Measurements from ENCODE around the gene YIPF1.
"Not testable (repeated sequence)": the region's sequence is repeated elsewhere in the genome, so short reads cannot be mapped to it uniquely, and the experiment has no call there.

YIPF1 gene

GRCh38 chr1:53825306-53825705, 64.3 kb downstream of the YIPF1 start:
- no peak overlapping the region for H3K9ac ChIP-seq (ENCODE audit: low read depth in 1 of 2, low read length in 2 of 2)
- no peaks in the 10 kb centered on the region for H3K9me3 ChIP-seq (ENCODE audit: control insufficient read depth in 1 of 2, low read length in 2 of 2)
- H3K36me3 ChIP-seq (ENCODE audit: control insufficient read depth in 1 of 2, insufficient read depth in 2 of 2, low read length in 2 of 2) = peaks cover 0 to 51% of the 10 kb centered on the region in 2 donors
- H3K27ac ChIP-seq (ENCODE audit: low read depth, low read length) = no peak overlapping the region
- H3K27me3 ChIP-seq (ENCODE audit: control insufficient read depth in 1 of 2, insufficient read depth in 2 of 2, low read length in 2 of 2) = no peaks in the 10 kb centered on the region
- no peak overlapping the region for H3K4me3 ChIP-seq (ENCODE audit: low read depth in 1 of 2, low read length in 2 of 2)
- no peaks in the 10 kb centered on the region for H3K4me1 ChIP-seq (ENCODE audit: control insufficient read depth in 1 of 2, insufficient read depth in 2 of 2, low read length in 2 of 2)

DNA sequence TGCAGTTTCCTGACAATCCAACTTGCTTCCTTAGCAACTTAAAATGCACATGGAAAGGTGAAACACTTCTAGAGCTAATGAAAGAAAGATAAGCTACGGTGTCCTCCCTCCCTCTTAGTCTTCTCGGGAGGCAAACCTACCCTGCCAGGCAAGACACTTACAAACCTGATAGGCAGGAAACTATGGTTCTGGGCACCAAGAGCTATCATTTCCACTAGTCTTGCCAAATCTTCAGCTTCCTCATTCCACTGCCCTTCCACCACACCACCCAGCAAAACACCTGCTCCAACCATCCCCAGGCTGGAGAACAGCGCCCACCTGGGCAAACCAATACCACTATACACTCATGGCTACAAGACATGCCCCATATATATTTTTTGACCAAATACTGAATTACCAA, 66.7 kb downstream of the YIPF1 start:
- H3K4me3 ChIP-seq (ENCODE audit: low read depth in 1 of 2, low read length in 2 of 2) = no peak overlapping the region
- no peak overlapping the region for H3K27ac ChIP-seq (ENCODE audit: low read depth, low read length)
- no peaks in the 10 kb centered on the region for H3K4me1 ChIP-seq (ENCODE audit: control insufficient read depth in 1 of 2, insufficient read depth in 2 of 2, low read length in 2 of 2)
- no peak overlapping the region for H3K9ac ChIP-seq (ENCODE audit: low read depth in 1 of 2, low read length in 2 of 2)
- H3K36me3 ChIP-seq (ENCODE audit: control insufficient read depth in 1 of 2, insufficient read depth in 2 of 2, low read length in 2 of 2) = peaks cover 0 to 41% of the 10 kb centered on the region in 2 donors
- no peaks in the 10 kb centered on the region for H3K27me3 ChIP-seq (ENCODE audit: control insufficient read depth in 1 of 2, insufficient read depth in 2 of 2, low read length in 2 of 2)
- H3K9me3 ChIP-seq (ENCODE audit: control insufficient read depth in 1 of 2, low read length in 2 of 2) = no peaks in the 10 kb centered on the region

DNA sequence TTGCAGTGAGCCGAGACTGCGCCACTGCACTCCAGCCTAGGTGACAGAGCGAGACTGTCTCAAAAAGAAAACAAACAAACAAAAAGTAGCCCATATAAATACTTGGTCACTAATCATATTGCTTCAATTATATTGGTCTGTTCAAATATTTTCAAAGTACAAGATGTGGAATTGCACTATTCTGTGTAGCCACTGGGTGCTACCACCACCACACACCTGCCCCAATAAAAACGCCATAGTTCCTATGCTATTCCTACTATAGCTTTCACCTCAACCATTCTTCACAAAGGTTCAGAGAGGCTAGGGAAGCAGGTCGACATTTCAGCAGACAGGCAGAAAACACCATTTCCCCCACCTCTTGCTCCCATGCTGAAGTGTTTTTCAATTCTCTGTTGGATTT, 68.2 kb downstream of the YIPF1 start:
- H3K9me3 ChIP-seq (ENCODE audit: control insufficient read depth in 1 of 2, low read length in 2 of 2) = no peaks in the 10 kb centered on the region
- H3K9ac ChIP-seq (ENCODE audit: low read depth in 1 of 2, low read length in 2 of 2) = no peak overlapping the region
- no peaks in the 10 kb centered on the region for H3K27me3 ChIP-seq (ENCODE audit: control insufficient read depth in 1 of 2, insufficient read depth in 2 of 2, low read length in 2 of 2)
- no peaks in the 10 kb centered on the region for H3K4me1 ChIP-seq (ENCODE audit: control insufficient read depth in 1 of 2, insufficient read depth in 2 of 2, low read length in 2 of 2)
- no peak overlapping the region for H3K27ac ChIP-seq (ENCODE audit: low read depth, low read length)
- H3K4me3 ChIP-seq (ENCODE audit: low read depth in 1 of 2, low read length in 2 of 2) = no peak overlapping the region
- peaks cover 0 to 44% of the 10 kb centered on the region in 2 donors for H3K36me3 ChIP-seq (ENCODE audit: control insufficient read depth in 1 of 2, insufficient read depth in 2 of 2, low read length in 2 of 2)

- H3K4me3 ChIP-seq (ENCODE audit: low read depth in 1 of 2, low read length in 2 of 2) = no peak overlapping the region
- H3K36me3 ChIP-seq (ENCODE audit: control insufficient read depth in 1 of 2, insufficient read depth in 2 of 2, low read length in 2 of 2) = peaks cover 0 to 25% of the 10 kb centered on the region in 2 donors
- H3K9ac ChIP-seq (ENCODE audit: low read depth in 1 of 2, low read length in 2 of 2) = no peak overlapping the region
- no peaks in the 10 kb centered on the region for H3K27me3 ChIP-seq (ENCODE audit: control insufficient read depth in 1 of 2, insufficient read depth in 2 of 2, low read length in 2 of 2)
- no peaks in the 10 kb centered on the region for H3K4me1 ChIP-seq (ENCODE audit: control insufficient read depth in 1 of 2, insufficient read depth in 2 of 2, low read length in 2 of 2)
- no peak overlapping the region for H3K27ac ChIP-seq (ENCODE audit: low read depth, low read length)
- H3K9me3 ChIP-seq (ENCODE audit: control insufficient read depth in 1 of 2, low read length in 2 of 2) = no peaks in the 10 kb centered on the region
Observed at GRCh38 chr1:53819387-53819786, 70.2 kb downstream of the YIPF1 start.

- not testable (repeated sequence) for H3K9me3 ChIP-seq (ENCODE audit: control insufficient read depth in 1 of 2, low read length in 2 of 2); H3K9ac ChIP-seq (ENCODE audit: low read depth in 1 of 2, low read length in 2 of 2); H3K27ac ChIP-seq (ENCODE audit: low read depth, low read length); H3K4me1 ChIP-seq (ENCODE audit: control insufficient read depth in 1 of 2, insufficient read depth in 2 of 2, low read length in 2 of 2); H3K27me3 ChIP-seq (ENCODE audit: control insufficient read depth in 1 of 2, insufficient read depth in 2 of 2, low read length in 2 of 2); H3K4me3 ChIP-seq (ENCODE audit: low read depth in 1 of 2, low read length in 2 of 2)
- peaks cover 0 to 14% of the 10 kb centered on the region in 2 donors for H3K36me3 ChIP-seq (ENCODE audit: control insufficient read depth in 1 of 2, insufficient read depth in 2 of 2, low read length in 2 of 2)
Observed at GRCh38 chr1:53816584-53816983, 73.0 kb downstream of the YIPF1 start.

- H3K9me3 ChIP-seq (ENCODE audit: control insufficient read depth in 1 of 2, low read length in 2 of 2); H3K4me1 ChIP-seq (ENCODE audit: control insufficient read depth in 1 of 2, insufficient read depth in 2 of 2, low read length in 2 of 2); H3K27ac ChIP-seq (ENCODE audit: low read depth, low read length); H3K27me3 ChIP-seq (ENCODE audit: control insufficient read depth in 1 of 2, insufficient read depth in 2 of 2, low read length in 2 of 2); H3K4me3 ChIP-seq (ENCODE audit: low read depth in 1 of 2, low read length in 2 of 2); H3K9ac ChIP-seq (ENCODE audit: low read depth in 1 of 2, low read length in 2 of 2): not testable (repeated sequence)
- peaks cover 0 to 14% of the 10 kb centered on the region in 2 donors for H3K36me3 ChIP-seq (ENCODE audit: control insufficient read depth in 1 of 2, insufficient read depth in 2 of 2, low read length in 2 of 2)
Observed at GRCh38 chr1:53815484-53815883, 74.1 kb downstream of the YIPF1 start.

GRCh38 chr1:53811414-53811851, 78.2 kb downstream of the YIPF1 start:
- peaks cover 3 to 14% of the 10 kb centered on the region in 2 donors for H3K36me3 ChIP-seq (ENCODE audit: control insufficient read depth in 1 of 2, insufficient read depth in 2 of 2, low read length in 2 of 2)
- H3K4me1 ChIP-seq (ENCODE audit: control insufficient read depth in 1 of 2, insufficient read depth in 2 of 2, low read length in 2 of 2) = no peaks in the 10 kb centered on the region
- no peaks in the 10 kb centered on the region for H3K27me3 ChIP-seq (ENCODE audit: control insufficient read depth in 1 of 2, insufficient read depth in 2 of 2, low read length in 2 of 2)
- no peak overlapping the region for H3K4me3 ChIP-seq (ENCODE audit: low read depth in 1 of 2, low read length in 2 of 2)
- H3K9me3 ChIP-seq (ENCODE audit: control insufficient read depth in 1 of 2, low read length in 2 of 2) = no peaks in the 10 kb centered on the region
- no peak overlapping the region for H3K9ac ChIP-seq (ENCODE audit: low read depth in 1 of 2, low read length in 2 of 2)
- H3K27ac ChIP-seq (ENCODE audit: low read depth, low read length) = no peak overlapping the region

- H3K27me3 ChIP-seq (ENCODE audit: control insufficient read depth in 1 of 2, insufficient read depth in 2 of 2, low read length in 2 of 2) = no peaks in the 10 kb centered on the region
- peaks cover 3 to 18% of the 10 kb centered on the region in 2 donors for H3K36me3 ChIP-seq (ENCODE audit: control insufficient read depth in 1 of 2, insufficient read depth in 2 of 2, low read length in 2 of 2)
- H3K4me3 ChIP-seq (ENCODE audit: low read depth in 1 of 2, low read length in 2 of 2) = no peak overlapping the region
Observed at GRCh38 chr1:53810497-53810896, 79.1 kb downstream of the YIPF1 start.

DNA sequence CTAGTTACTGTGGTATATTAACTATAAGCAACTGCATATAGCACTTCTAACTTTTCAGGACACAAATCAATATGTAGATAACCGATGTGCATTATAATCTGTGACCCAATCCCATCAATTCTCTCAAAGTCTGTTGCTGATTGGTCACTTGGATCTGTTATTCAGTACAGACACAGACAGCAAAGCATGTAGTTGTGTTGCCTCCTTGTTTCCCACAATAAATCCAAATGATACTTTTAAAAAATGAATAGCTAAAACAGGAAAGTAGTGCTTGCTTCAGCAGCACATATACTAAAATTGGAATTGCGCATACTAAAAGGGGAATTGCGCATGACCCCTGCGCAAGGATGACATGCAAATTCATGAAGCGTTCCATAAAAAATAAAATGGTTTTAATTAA, 79.6 kb downstream of the YIPF1 start:
- Histone ChIP-seq H3K27ac (ENCODE audit: low read depth, low read length) (no peak overlapping the region), H3K9me3 (ENCODE audit: control insufficient read depth in 1 of 2, low read length in 2 of 2) (no peaks in the 10 kb centered on the region), H3K27me3 (ENCODE audit: control insufficient read depth in 1 of 2, insufficient read depth in 2 of 2, low read length in 2 of 2) (no peaks in the 10 kb centered on the region), H3K4me3 (ENCODE audit: low read depth in 1 of 2, low read length in 2 of 2) (no peak overlapping the region), H3K9ac (ENCODE audit: low read depth in 1 of 2, low read length in 2 of 2) (no peak overlapping the region), H3K4me1 (ENCODE audit: control insufficient read depth in 1 of 2, insufficient read depth in 2 of 2, low read length in 2 of 2) (no peaks in the 10 kb centered on the region), H3K36me3 (ENCODE audit: control insufficient read depth in 1 of 2, insufficient read depth in 2 of 2, low read length in 2 of 2) (peaks cover 3 to 18% of the 10 kb centered on the region in 2 donors)

More at GRCh38 chr1:53810497-53810896, 79.1 kb downstream of the YIPF1 start:
- no peak overlapping the region for H3K9ac ChIP-seq (ENCODE audit: low read depth in 1 of 2, low read length in 2 of 2)
- H3K4me1 ChIP-seq (ENCODE audit: control insufficient read depth in 1 of 2, insufficient read depth in 2 of 2, low read length in 2 of 2) = no peaks in the 10 kb centered on the region
- H3K9me3 ChIP-seq (ENCODE audit: control insufficient read depth in 1 of 2, low read length in 2 of 2) = no peaks in the 10 kb centered on the region
- no peak overlapping the region for H3K27ac ChIP-seq (ENCODE audit: low read depth, low read length)

GRCh38 chr1:53807916-53808315, 81.7 kb downstream of the YIPF1 start:
- no peaks in the 10 kb centered on the region for H3K9me3 ChIP-seq (ENCODE audit: control insufficient read depth in 1 of 2, low read length in 2 of 2)
- H3K27me3 ChIP-seq (ENCODE audit: control insufficient read depth in 1 of 2, insufficient read depth in 2 of 2, low read length in 2 of 2) = no peaks in the 10 kb centered on the region
- peaks cover 3 to 17% of the 10 kb centered on the region in 2 donors for H3K36me3 ChIP-seq (ENCODE audit: control insufficient read depth in 1 of 2, insufficient read depth in 2 of 2, low read length in 2 of 2)
- H3K4me1 ChIP-seq (ENCODE audit: control insufficient read depth in 1 of 2, insufficient read depth in 2 of 2, low read length in 2 of 2) = no peaks in the 10 kb centered on the region
- H3K4me3 ChIP-seq (ENCODE audit: low read depth in 1 of 2, low read length in 2 of 2) = no peak overlapping the region
- no peak overlapping the region for H3K27ac ChIP-seq (ENCODE audit: low read depth, low read length)
- H3K9ac ChIP-seq (ENCODE audit: low read depth in 1 of 2, low read length in 2 of 2) = no peak overlapping the region
